ES-I3 (cell line): ENCODE data around the gene JMJD1C.
"Not testable (repeated sequence)": the region's sequence is repeated elsewhere in the genome, so short reads cannot be mapped to it uniquely, and the experiment has no call there.

Experiments
- H3K36me3 ChIP-seq: 2 replicates; pipeline ENCODE4 v1.6.1; 2013; ENCODE audit warnings: mild to moderate bottlenecking, low read length, control low read depth, moderate library complexity; ENCODE audit not compliant: insufficient read depth
- H3K4me1 ChIP-seq: 2 replicates; pipeline ENCODE4 v1.6.1; 2013; ENCODE audit warnings: mild to moderate bottlenecking, control low read depth, low read length; ENCODE audit not compliant: insufficient read depth
- H3K9ac ChIP-seq: 2 replicates; pipeline ENCODE4 v1.6.1; 2013; ENCODE audit warnings: low read depth, mild to moderate bottlenecking, low read length, moderate library complexity
- H3K9me3 ChIP-seq: 2 replicates; pipeline ENCODE4 v1.6.1; 2013; ENCODE audit warnings: mild to moderate bottlenecking, low read length, moderate library complexity; ENCODE audit not compliant: control insufficient read depth, insufficient read depth

Gene JMJD1C

DNA sequence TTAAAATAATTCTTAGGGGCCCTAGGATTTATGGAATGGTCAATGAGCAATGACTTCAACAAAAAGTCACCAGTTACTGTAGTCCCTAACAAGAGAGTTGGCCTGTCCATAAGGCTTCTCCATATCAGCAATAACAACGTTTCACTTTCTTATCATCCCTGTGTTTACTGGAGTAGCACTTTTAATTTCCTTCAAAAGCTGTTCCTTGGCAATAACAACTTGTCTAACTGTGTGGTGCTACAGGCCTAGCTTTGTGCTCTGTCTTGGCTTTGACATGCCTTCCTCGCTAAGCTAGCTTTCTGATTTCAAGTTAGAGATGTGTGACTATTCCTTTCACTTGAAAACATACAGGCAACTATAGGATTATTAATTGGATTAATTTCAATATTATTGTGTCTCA, 81.1 kb downstream of the JMJD1C start:
- no peaks in the 10 kb centered on the region for H3K9me3 ChIP-seq
- H3K9ac ChIP-seq, result no peak overlapping the region
- no peaks in the 10 kb centered on the region for H3K36me3 ChIP-seq
- H3K4me1 ChIP-seq, result no peaks in the 10 kb centered on the region

DNA sequence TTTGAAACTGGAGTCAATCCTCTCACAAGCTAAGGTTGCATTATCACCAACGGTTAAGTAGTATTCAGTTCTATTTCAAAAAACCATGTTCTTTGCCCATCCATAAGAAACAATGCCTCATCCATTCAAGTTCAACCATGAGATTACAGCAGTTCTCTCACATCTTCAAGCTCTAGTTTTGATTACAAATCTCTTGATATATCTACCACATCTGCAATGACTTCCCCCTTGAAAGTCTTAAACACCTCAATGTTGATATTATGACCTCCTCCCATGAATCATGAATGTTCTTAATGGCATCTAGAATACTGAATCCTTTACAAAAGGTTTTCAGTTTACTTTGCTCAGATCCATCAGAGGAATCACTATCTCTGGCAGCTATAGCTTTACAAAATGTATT, 81.8 kb downstream of the JMJD1C start:
- Histone ChIP-seq H3K9ac (no peak overlapping the region), H3K36me3 (no peaks in the 10 kb centered on the region), H3K4me1 (no peaks in the 10 kb centered on the region), H3K9me3 (no peaks in the 10 kb centered on the region)

DNA sequence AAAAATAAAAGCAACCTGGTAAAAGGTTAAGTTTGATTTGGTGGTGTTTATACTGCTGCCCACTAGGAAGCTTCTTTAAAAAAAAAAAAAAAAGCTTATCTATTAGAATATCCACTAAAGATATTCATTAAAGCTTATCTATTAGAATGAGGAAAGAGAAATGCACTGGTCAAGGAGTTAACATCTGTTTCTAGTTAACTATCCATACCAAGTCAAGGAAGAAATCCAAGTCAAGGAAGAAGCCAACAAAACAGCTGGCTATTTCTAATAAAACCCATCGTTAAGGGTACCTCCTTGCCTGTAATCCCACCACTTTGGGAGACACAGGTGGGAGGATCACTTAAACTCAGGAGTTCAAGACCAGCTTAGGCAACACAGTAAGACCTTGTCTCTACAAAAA, 82.6 kb downstream of the JMJD1C start:
- Histone ChIP-seq H3K36me3 (no peaks in the 10 kb centered on the region), H3K9me3 (no peaks in the 10 kb centered on the region)

DNA sequence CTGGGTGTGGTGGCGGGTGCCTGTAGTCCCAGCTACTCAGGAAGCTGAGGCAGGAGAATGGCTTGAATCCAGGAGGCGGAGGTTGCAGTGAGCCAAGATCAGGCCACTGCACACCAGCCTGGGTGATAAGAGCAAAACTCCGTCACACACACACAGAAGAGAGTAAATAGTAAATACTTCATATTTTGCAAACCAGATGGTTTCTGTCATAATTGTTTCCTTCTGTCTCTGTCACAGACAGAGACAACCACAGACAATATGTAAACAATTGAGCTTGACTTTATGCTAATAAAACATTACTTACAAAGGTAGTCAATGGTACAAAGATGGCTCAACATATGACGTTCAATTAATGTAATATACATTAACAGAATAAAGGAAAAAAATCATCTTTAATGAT, 83.7 kb downstream of the JMJD1C start:
- no peaks in the 10 kb centered on the region for H3K36me3 ChIP-seq
- no peak overlapping the region for H3K9ac ChIP-seq
- H3K9me3 ChIP-seq, result no peaks in the 10 kb centered on the region
- no peaks in the 10 kb centered on the region for H3K4me1 ChIP-seq

More for the DNA sequence above, 82.6 kb downstream of the JMJD1C start:
- Histone ChIP-seq H3K9ac (no peak overlapping the region), H3K4me1 (no peaks in the 10 kb centered on the region)

DNA sequence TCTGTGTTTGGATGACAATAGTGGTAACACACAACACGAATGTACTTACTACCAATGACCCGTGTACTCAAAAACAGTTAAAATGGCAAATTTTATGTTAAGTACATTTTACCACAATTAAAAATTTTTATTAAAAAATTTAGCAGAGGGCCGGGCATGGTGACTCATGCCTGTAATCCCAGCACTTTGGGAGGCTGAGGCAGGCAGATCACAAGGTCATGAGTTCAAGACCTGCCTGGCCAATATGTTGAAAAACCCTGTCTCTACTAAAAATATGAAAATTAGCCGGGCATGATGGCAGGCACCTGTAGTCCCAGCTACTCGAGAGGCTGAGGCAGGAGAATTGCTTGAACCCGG, 88.5 kb downstream of the JMJD1C start:
- not testable (repeated sequence) for H3K36me3 ChIP-seq, H3K4me1 ChIP-seq, H3K9ac ChIP-seq, H3K9me3 ChIP-seq

DNA sequence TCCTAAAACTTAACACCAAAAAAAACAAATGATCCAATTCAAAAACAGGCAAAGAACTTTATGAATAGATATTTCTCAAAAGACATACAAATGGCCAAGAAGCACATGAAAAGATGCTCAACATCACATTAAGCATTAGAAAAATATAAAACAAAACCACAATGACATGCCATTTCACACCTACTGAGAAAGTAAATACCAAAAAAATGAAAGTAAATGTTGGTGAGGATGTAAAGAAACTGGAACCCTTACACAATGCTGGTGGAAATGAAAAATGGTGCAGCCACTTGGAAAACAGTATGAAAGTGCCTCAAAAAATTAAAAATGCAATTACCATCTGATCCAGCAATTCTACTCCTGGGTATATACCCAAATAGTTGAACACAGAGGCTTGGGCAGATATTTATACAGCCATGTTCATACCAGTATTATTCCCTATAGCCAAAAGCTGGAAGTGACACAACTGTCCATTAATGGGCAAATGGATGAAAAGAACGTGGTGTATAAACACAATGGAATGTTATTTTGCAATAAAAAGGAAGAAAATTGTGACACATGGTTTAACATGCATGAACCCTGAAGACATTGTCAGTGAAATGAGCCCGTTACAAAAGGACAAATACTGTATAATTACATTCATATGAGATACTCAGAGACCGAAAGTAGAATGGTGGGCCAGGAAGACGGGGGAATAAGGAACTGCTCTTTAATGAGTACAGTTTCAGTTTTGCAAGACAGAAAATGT, 89.0 kb downstream of the JMJD1C start:
- Histone ChIP-seq H3K4me1 (no peaks in the 10 kb centered on the region), H3K9ac (no peak overlapping the region), H3K36me3 (no peaks in the 10 kb centered on the region), H3K9me3 (no peaks in the 10 kb centered on the region)

DNA sequence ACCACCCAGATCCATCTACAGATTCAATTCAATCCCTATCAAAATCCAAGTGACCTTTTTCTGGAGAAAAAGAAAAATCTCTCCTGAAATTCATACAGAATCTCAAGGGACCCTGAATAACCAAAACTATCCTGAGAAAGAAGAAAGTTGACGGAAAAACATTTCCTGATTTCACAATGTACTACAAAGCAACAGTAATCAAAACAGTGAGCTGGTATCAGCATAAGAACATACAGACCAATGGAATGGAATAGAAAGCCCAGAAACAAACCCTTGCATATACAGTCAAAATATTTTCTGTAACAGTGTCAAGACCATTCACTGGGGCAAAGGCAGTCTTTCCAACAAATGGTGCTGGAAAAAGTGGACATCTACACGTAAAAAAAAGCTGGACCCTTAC, 89.9 kb downstream of the JMJD1C start:
- H3K4me1 ChIP-seq, result no peaks in the 10 kb centered on the region
- H3K36me3 ChIP-seq, result no peaks in the 10 kb centered on the region
- H3K9me3 ChIP-seq, result no peaks in the 10 kb centered on the region
- no peak overlapping the region for H3K9ac ChIP-seq

DNA sequence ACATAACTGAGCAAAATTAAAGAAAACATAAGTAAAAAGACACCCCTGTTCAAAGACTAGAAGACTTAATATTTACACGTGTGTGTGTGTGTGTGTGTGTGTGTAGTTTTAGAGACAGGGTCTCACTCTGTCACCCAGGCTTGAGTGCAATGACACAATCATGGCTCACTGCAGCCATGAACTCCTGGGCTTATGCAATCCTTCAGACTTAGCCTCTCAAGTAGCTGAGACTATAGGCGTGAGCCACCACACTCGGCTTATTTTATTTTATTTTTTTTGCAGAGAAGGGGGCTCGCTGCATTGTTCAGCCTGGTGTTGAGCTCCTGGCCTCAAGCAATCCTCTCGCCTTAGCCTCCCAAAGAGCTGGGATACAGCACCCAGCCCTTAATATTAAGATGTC, 90.3 kb downstream of the JMJD1C start:
- Histone ChIP-seq H3K4me1 (no peaks in the 10 kb centered on the region), H3K9me3 (no peaks in the 10 kb centered on the region), H3K9ac (no peak overlapping the region), H3K36me3 (no peaks in the 10 kb centered on the region)

DNA sequence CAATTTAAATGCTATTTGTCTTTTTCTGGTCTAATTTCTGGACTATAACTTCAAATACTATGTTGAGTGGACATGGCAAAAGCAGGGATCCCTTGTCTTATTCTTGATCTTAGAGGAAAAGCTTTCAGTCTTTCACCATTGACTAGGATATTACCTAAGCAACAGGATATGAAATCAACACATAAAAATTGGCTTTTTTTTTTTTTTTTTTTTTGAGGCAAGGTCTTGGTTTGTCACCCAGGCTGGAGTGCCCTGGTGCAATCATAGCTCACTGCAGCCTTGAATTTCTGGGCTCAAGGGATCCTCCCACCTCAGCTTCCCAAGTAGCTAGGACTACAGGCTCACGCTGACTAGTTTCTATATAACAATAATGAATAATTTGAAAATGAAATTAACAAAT, 90.8 kb downstream of the JMJD1C start:
- H3K36me3 ChIP-seq, result no peaks in the 10 kb centered on the region
- H3K9ac ChIP-seq, result no peak overlapping the region
- H3K4me1 ChIP-seq, result no peaks in the 10 kb centered on the region
- H3K9me3 ChIP-seq, result no peaks in the 10 kb centered on the region

DNA sequence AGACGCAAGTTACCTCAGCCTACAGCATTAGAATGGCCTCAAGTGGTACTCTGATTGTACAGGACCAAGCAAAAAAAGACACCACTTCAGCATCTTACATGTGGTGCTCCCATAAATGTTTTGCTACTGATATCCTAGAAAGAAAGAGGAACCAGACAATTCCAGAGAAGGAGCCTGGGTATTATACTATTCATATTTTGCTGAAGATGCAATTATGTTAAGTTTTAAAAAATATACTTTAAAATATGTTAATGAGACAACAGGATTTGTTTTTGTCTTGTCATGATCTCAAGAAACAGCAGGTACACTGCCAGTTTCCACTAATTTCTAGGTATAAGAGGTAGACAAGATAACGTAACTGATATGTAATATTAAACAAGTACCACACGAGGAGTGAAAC, 92.6 kb downstream of the JMJD1C start:
- H3K9ac ChIP-seq, result no peak overlapping the region
- H3K36me3 ChIP-seq, result no peaks in the 10 kb centered on the region

DNA sequence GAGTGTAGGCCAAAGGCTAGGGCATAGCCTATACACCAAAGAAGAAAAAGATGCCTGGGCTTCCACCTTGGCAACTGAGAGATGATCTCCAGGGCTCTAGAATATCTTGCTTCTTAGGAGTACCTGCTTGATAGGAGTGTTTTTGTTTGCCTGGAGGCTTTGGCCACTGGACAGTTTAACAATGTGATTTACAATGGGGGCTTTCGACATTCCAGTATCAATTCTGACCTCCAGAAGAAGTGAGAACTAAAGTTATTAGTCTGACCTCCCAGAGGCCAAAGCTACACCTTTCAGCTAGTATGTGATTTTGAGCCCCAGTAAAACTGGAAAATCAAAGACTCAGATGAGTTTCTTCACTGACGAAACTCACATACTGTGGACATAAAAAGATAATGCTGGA, 96.1 kb downstream of the JMJD1C start:
- peaks cover 9% of the 10 kb centered on the region; the same call in 1 of the 2 replicates for H3K4me1 ChIP-seq
- no peaks in the 10 kb centered on the region for H3K36me3 ChIP-seq
- H3K9ac ChIP-seq, result no peak overlapping the region
- no peaks in the 10 kb centered on the region for H3K9me3 ChIP-seq

More for the DNA sequence above, 92.6 kb downstream of the JMJD1C start:
- no peaks in the 10 kb centered on the region for H3K4me1 ChIP-seq
- no peaks in the 10 kb centered on the region for H3K9me3 ChIP-seq

DNA sequence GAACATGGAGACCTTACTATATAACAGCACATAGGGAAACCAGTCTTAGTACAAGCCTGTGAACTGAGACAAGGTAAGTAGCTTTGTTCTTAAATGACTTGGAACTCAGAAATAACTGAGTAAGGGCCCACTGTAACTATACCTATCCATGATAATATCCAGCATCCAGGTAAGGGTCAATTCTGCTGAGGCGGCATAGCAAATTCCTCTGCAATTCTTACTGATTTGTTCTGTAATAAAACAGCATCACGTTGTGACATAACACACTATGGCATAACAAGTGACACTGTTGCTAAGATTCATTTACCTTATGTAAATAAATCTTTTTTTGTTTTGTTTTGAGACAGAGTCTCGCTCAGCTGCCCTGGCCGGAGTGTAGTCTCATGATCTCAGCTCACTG, 97.4 kb downstream of the JMJD1C start:
- Histone ChIP-seq H3K4me1 (peaks cover 9% of the 10 kb centered on the region; the same call in 1 of the 2 replicates), H3K36me3 (no peaks in the 10 kb centered on the region), H3K9me3 (no peaks in the 10 kb centered on the region), H3K9ac (no peak overlapping the region)

DNA sequence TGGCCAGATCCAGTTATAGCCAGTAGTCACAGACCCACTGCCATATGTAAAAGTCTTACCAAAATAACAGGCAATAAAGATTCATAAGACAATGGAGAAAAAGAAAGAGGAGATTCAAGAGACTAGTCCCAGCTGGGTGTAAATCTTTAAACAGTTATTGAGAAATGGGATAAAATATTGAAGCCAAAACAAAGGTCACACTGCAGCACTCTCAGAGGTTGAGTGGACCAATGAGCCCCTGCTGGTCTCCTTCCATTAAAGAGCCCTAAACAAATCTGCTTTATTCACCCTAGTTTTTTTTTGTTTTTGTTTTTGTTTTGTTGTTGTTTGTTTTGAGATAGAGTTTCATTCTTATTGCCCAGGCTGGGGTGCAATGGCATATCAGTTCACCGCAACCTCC, 98.8 kb downstream of the JMJD1C start:
- H3K9ac ChIP-seq, result no peak overlapping the region

DNA sequence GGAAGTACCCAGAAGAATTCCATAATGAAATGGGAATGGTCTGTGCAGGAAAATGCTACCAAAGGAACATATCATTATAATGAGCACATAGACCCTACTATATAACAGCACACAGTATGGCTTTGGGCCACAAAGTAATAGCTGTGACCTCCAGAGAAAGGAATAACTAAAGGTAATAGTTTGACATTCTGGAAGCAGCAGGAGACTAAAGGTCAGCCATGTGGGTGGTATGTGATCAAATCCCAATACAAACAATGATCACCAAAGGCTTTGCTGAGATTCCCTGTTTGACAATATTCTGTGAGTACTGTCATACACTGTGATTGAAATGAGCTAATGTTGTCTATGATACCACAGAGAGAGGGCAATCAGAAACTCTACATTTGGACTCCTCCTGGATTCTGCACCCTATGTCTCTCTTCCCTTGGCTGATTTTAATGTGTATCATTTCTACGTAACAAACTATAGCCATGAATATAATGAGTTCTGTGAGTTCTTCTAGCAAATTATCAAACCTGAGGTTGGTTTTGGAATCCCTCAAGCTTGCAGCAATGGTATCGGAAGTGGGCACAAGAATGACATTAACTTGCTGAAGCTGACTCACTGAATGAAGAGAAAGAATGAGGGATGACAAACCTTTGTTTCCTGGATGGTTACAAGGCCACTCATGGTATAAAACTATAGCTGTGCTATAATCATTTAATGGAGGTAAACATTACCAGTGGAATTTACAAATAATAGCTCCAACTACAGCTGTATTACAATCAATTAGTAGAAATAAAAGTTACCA, 99.6 kb downstream of the JMJD1C start:
- H3K36me3 ChIP-seq, result no peaks in the 10 kb centered on the region
- H3K9me3 ChIP-seq, result no peaks in the 10 kb centered on the region
- H3K4me1 ChIP-seq, result peaks cover 9% of the 10 kb centered on the region; the same call in 1 of the 2 replicates
- no peak overlapping the region for H3K9ac ChIP-seq

More for the DNA sequence above, 98.8 kb downstream of the JMJD1C start:
- Histone ChIP-seq H3K36me3 (no peaks in the 10 kb centered on the region), H3K4me1 (peaks cover 9% of the 10 kb centered on the region; the same call in 1 of the 2 replicates), H3K9me3 (no peaks in the 10 kb centered on the region)

DNA sequence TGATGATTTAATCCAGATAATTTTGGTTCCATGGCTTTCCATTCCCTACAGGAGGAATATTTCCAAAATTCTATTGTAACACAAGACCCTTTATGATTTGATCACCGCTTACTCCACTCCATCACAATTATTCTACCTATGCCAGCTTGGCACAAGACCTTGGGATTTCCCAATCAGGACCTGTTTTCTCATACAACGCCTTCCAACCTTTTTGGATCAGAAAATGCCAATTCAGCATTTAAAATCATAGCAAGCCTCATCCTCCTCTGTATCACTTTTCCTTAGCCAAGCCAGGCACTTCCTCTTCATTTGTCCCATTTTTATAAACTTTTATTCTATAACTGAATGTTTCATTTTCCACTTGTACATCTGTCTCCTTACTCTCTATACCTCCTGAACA, 100.9 kb downstream of the JMJD1C start:
- H3K9ac ChIP-seq, result no peak overlapping the region
- H3K36me3 ChIP-seq, result no peaks in the 10 kb centered on the region
- peaks cover 9% of the 10 kb centered on the region; the same call in 1 of the 2 replicates for H3K4me1 ChIP-seq
- no peaks in the 10 kb centered on the region for H3K9me3 ChIP-seq
